HG03520 (cell line): ENCODE results near the gene PHB1.

Experiments used
- ATAC-seq: cut with Tn5 transposase; IDR thresholded peaks from one replicate; pipeline ENCODE4 v1.9.1; 2021; ENCODE audit warnings: mild to moderate bottlenecking, moderate library complexity; ENCODE audit not compliant: unreplicated experiment

PHB1 gene

GRCh38 chr17:49357516-49357915 is 57.2 kb downstream of the PHB1 start:
- no peak for ATAC-seq

DNA sequence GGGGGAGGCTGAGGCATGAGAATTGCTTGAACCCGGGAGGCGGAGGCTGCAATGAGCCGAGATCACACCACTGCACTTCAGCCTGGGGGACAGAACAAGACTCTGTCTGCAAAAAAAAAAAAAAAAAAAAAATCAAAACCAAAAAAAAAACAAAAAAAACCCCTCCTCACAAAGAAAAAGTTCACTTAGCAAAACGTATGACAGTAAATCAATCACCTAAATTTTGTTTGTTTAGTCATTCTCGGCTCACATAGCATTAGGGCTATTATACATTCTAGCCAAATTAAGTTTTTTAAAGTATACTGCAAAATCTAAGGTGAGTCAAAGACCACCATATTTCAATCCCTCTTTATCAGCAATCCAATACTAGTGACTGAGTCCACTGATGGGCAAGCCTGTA is 58.4 kb downstream of the PHB1 start:
- no peak for ATAC-seq
